GM19099 (cell line): ENCODE results near the gene CAMSAP2.

Source experiments
- POLR2A ChIP-seq: IDR thresholded peaks from 3 replicates; pipeline ENCODE4 v1.6.1; 2011; ENCODE audit warnings: low read depth; ENCODE audit not compliant: insufficient read length; ENCODE audit errors: extremely low read depth

The CAMSAP2 gene

DNA sequence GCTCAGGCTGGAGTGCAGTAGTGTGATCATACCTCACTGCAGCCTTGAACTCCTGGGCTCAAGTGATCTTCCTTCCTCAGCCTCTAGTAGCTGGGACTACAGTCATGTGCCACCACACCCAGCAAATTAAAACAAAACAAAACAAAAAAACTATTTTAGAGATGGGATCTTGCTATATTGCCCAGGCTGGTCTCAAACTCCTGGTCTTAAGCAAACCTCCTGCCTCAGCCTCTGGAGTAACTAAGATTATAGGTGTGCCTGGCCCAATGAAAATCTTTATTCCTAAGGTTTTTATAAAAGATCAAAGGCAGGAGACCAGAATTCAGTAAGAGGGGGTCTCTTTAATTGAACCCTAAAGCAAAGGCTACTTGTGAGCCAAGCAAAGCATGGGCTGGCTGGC, 166.1 kb downstream of the CAMSAP2 start:
- TF ChIP-seq POLR2A = no peak

DNA sequence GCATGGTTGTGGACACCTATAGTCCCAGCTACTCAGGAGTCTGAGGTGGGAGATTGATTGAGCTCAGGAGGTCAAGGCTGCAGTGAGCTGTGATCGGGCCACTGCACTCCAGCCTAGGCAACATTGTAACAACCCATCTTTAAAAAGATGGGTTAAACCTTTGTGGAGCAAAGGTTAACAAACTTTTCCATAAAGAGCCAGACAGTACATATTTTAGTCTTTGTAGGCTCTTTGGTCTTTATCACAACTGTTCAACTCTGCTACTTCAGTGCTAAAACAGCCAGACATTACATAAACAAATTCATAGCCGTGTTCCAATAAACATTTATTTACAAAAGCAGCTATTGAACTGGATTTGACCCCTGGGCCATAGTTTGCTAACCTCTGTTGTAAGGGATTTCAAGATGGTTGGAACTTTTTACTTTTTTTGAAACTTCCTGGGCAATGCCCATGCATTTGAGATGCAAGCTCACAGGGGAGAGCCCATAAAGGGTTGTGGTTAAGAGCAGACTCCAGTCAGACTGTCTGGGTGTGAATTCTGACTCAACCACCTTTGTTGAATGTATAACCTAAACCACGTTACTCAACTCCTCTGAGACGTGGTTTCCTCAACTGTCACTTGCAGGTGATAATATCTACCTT, 166.8 kb downstream of the CAMSAP2 start:
- no peak for TF ChIP-seq POLR2A

DNA sequence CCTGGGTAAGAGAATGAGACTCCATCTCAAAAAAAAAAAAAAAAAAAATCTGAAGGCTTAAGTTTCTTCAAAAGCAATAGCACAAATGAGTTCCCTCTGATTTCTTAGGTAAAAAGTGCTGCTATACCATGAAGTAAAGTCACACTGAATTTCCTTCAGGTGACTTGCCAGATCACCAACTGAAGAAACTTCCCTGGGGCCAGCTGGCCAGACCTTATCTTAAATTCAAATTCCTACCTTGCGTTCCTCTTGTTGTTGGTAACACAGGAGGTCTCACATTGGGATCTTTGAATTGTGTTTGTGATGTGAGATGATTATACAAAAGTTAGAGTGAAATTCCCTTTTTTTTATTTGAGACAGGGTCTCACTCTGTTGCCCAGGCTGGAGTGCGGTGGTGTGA, 167.8 kb downstream of the CAMSAP2 start:
- TF ChIP-seq POLR2A = no peak

DNA sequence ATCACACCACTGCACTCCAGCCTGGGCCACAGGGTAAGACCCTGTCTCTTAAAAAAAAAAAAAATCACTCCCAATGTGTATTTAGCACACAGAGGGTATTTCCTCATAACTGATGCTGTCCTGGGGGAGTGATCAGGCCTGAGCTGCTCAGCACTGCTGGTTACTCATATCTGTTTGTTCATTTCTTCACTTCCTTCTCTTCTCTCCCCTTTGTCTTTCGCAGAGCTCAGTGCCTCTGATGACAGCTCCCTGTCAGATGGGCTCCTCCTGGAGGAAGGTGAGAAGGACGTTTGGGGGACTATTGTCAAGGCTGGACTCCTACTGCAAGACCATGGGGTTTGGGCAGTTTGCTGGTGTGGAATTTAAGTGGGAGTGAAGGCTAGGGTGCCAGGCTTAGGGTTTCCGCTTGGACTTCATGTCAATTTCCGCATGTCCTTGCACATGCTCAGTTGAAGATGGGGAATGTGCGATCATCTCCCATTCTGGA, 169.0 kb downstream of the CAMSAP2 start:
- no peak for TF ChIP-seq POLR2A

DNA sequence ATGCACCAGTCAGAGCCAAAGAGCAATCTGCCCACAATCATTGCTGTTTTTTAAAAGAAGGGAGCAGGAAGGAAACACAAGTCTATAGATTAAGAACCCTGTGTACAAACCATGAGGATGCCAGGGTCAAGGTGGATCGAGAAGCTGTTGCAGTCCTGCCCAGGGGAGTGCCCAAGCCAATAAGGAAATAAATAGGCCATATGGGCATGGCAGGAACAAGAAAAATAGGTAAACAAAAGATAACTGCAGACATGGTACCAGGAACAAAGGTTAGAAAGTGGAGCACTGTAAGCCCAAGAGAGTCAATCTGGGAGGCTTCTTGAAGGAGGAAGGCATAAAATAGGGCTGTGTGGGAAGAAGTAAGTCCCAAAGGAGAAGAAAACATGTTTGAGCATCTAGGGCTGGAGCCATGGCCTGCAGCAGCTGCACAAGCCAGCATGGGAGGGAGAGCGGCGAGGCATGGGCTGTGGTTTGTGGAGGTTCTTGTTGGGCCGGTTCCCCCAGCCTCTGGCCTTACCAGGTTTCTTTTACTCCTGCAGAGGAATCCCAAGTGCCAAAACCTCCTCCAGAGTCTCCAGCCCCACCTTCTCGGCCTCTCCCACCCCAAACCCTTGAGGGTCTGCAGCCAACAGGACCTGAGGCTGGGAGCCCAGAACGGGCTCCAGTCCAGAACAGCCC, 169.6 kb downstream of the CAMSAP2 start:
- no peak for TF ChIP-seq POLR2A

DNA sequence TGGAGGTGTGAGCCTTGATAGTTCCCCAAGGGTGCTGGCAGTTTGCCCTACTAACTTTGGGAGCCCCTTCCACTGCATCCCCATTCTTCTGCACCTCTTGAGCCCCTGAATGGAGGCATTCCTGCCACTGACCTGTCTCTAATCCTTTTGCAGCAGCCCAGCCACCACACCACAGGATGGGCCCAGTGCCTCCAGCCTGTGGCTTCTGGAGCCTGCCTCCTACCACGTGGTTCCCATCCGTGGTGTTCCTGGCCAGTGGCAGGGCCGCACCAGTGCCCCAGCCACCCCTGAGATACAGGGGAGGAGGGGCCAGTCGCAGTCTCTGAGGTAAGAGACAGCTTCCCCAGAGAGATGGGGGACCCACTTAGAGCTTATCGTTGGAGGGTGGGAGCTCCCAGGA, 170.4 kb downstream of the CAMSAP2 start:
- TF ChIP-seq POLR2A = no peak

DNA sequence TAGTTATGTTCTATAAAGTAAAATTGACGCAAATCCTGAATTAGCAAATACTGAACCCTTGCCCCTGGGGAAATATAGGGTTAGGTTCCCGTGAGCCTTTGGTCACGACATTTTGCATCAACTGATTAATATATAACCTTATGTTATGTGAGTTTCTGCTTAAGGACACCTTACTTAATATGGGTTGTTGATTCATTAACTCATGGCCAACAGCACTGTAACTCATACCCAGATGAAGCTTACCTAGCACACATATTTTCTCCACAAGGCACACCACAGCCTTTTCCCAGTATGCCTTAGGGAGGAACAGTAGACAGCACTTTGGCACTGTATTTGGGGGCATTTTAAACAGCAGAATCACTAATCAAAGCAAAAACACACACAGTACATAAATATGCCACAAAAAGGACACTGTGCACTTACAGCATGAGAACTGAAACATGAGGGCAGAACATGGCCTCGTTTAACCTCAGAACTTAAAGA, 171.1 kb downstream of the CAMSAP2 start:
- peak; percentile 10 for TF ChIP-seq POLR2A
